ENCODE data around the gene ABAT.

The ABAT gene

DNA sequence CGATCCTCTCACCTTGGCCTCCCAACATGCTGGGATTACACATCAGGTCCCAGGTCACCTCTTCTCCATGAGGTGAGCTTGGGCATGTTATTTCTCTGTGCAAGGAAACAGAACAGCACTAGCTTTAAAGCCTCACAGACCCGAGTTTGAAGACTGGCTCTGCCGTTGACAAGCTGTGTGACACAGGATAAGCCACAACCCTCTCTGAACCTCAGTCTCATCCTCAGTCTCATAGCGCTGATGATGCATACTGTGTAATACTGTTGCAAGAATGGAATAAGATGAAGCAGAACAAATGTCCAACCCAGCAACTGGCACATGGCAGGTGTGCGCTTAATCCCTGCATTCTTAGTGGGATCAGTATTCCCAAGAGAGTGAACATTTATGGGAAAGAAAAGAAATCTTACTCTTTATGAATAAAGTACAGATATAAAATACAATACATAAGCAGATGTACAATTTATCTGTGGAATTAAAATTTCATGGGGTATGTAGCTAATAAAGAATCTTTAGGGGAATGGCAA, 43.5 kb downstream of the ABAT start:
- no peak for DNase-seq (ENCODE audit: low spot score)

DNA sequence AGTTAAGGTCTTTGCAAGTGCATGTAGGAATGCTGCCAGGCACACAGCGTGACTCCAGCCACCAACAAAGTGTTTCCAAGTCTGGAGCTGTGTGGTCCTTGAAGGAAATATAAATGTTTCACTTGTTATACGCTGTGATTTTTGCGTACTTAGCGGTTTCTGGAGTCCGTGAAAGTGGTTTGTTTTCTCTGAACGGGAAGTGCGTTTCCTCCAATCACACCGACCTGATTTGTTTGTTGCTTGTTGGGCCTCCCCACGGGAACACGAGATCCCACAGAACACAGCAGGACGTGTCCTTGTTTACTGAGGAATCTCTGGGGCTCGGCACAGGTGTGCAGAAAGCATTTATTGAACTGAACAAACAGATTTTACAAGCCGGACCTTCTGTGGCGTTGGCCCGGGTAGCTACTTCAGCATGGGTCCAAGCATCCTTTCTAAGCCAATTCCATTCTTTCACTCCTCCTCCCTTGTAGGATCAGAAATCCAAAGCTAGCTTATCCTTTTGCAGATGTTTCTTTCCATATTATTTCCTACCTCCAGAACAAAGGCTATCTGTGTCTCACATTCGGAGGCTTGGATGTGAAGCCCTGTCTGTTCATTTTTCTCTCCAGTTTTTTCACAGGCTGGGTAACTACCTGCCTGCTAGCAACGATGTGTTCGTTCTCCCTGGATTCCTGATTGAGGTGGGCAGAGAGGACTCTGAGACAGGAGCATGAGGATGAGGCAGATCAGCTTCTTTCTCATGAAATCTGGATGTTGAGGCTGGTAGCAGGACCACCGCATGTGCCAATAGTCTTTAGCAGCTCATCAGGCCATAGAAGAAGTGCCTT, 44.6 kb downstream of the ABAT start:
- no peak for DNase-seq (ENCODE audit: low spot score)

DNA sequence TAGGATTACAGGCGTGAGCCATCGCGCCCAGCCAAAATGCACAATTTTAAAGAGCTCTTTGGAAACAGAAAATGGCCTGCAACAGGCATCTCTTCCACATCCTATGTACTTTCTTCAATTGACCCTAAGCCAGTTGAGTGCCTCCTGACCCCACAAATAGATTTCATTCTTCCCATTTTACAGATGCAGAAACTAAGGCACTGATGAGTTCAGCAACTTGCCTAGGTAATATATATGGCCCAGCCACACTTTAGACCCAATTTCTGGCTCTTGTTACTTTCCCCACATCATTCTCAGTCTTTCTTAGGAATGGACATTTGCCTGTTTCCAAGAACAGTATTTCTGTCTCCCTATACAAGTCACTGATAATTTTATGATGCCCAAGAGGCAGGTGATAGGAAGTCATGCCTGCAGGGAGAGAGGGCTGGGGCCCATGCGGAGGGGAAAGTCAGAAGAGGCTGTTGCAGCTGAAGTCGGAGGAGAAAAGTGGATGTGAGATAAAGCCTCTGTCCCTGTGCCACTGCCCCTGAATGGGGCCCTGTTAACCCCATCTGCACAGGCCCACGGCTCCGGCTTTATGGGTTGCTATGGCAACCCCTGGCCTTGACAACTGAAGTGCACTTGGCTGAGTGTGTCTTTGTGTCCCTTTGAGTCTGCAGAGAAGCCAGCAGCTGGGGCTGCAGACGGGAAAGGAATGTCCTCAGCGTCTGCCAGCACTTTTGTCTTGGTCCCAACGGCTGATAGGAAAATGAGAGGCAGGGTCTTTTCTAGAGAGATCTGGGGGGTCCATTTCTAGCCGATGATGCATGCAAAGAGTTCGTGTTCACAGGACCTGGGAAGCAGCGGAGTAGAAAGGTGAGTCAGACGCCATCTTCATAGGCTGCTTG, 45.9 kb downstream of the ABAT start:
- DNase-seq (ENCODE audit: low spot score) = no peak

DNA sequence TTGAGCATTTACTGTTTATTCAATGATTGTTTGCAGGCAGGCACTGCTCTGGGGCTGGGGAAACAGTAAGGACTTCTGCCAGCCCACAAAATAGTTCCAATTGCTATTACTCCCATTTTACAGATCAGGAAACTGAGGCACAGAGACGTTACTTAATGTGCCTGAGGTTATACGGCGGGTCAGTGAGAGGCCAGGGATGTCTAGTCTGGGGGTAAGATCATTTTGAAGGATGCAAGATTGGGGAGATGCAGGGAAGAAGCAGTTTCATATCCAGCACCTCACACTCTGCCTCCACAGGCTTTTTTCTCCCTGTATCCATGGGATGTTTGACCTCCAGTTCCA, 46.5 kb downstream of the ABAT start:
- no peak for DNase-seq (ENCODE audit: low spot score)

DNA sequence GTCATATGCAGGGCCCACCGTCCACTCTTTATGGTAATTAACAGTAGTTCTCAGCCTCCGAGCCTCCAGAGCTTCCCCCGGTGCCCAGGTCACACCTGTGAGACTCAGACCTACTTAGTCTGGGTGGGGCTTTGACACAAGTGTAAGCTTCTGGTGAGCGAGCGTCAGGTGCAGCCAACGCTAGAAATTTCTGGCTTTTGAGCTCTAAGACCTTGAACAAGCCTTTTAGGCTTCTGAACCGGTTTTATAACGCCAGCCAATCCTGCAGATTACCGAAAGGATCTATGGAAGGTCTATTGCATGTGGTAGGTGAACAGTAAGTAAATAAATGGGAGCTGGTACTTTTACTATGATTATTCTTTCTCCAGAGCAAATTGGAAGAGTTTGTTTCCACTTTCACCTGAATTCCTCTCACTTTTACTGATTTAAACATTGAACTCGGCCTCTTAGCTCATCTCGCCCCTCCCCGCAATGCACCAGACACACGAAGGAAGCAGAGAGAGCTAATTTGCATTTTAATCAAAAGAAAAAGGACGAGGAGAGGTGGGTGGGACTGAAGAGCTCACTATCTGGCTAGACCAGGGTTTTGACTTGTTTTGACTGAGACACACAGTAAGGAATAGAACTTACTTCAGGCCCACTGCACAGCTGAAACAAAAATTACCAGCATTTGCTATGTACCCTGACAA, 47.1 kb downstream of the ABAT start:
- no peak for DNase-seq (ENCODE audit: low spot score)

DNA sequence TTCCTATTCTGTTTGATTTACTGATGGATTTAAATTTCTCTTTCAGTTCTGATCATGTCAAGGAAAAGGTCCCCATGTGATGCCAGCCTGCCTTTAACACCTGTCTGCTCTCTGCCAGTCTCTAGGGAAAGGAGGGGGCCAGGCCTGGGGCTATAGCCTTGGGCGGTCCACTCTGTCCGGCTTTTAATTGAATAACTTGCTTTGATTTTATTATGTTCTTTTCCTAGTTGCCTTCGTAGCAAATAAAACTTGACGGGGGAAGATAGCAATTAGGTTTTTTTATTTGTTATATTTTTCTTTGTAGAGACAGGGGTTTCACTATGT, 47.6 kb downstream of the ABAT start:
- no peak for DNase-seq (ENCODE audit: low spot score)

DNA sequence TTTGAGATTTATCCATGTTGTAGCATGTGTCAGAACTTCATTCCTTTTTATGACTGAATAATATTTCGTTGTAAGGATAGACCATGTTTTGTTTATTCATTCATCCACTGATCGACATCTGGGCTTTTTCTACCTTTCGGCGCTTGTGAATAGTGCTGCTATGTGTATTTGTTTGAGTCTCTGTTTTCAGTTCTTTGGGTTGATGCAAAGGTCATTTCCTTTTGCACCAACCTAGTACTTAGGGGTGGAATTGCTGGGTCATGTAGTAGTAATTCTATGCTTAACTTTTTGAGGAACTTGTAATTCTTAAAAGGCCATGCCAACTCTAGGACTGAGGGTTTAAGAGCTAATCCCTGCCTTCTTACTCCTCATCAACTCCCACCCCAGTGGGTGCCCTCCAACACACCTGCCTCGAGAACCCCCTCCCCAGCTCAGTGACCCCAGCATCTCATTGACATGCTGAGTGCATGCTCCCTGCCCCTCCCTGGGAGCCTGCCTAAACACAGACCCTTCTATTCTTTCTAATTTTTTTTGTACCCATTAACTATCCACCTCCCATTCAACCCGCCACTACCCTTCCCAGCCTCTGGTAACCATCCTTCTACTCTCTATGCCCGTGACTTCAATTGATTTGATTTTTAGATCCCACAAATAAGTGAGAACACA, 51.2 kb downstream of the ABAT start:
- no peak for DNase-seq (ENCODE audit: low spot score)

DNA sequence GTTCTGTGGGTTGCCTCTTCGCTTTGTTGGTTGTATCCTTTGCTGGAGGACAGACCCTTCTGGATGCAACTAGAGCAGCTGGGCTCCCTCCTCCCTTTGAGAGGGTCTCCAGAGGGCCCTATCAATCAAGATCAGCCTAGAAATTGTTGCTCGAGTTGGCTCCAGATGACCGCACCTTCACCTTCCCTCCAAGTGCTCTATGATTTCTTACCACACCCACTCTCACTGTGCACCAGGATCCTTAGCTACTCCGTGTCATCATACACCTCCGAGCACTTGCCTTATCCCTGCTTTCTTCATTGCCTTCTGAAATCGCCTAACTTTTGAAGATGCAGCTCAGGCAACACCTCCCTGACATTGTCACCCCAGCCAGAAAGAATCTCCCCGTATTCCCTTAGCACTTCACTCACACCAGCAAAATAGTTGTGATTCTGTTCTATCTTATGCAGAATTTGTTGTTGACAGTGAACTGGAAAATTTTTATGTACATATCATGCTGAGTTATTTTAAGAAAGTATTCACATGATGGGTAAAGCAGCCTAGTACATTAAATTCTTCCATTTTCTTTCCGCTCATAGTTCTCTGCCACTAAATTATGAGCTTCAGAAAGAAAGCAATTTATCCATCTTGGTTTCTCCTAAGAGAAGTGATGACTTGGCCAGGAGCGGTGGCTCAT, 52.9 kb downstream of the ABAT start:
- DNase-seq (ENCODE audit: low spot score) = no peak

DNA sequence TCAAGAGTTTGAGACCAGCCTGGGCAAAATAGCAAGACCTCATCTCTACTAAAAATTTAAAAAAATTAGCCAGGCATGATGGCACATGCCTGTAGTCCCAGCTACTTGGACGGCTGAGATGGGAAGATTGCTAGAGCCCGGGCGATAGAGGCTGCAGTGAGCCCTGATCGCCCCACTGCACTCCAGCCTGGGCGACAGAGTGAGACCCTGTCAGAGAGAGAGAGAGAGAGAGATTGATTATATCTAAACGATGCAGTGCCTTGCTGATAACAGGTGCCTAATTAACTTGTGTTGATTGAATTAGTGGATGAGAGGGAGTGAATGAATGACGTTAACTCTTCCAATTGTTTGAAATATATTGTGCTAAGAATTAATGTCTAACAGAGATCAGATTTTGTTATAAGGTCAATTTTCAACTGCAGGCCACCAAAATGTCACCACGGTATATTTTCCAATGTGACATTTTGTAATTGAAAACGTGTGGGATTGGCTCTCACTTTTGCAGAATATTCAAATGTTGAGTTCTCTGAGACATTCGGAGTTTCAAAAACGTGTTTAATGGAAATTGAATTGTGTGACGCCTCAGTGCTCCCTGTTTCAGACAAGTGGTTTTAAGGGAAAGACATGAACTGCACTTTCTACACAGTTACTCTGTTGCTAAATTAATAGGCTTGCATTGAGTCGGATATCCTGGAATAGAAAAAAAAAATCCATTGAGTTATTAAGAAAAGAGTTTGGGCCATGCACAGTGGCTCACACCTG, 53.6 kb downstream of the ABAT start:
- no peak for DNase-seq (ENCODE audit: low spot score)

DNA sequence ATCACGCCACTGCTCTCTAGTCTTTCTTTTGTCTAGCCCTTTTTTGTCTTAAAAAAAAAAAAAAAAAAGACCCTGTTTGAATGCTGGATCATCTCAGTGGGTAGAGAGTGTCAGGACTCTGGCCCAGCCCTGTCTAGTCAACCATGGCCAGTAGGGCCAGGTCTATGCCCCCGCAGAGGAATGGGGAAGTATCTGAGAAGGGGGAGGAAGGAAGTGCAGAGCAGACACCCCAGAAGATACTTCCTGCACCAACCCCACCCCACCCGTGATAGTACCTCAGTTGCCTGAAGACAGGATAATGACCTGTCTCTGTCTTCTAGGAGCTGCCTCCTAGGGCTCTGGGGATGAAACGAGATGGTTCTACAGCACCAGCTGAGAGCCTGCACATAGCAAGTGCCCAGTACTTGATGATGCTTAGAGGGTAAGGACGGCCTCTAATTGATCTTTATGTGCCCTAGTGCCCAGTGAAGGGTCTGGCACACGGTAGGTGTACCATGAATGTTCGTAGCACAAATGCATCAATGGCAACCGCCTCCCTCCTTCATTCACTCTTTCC, 55.4 kb downstream of the ABAT start:
- DNase-seq (ENCODE audit: low spot score) = no peak

DNA sequence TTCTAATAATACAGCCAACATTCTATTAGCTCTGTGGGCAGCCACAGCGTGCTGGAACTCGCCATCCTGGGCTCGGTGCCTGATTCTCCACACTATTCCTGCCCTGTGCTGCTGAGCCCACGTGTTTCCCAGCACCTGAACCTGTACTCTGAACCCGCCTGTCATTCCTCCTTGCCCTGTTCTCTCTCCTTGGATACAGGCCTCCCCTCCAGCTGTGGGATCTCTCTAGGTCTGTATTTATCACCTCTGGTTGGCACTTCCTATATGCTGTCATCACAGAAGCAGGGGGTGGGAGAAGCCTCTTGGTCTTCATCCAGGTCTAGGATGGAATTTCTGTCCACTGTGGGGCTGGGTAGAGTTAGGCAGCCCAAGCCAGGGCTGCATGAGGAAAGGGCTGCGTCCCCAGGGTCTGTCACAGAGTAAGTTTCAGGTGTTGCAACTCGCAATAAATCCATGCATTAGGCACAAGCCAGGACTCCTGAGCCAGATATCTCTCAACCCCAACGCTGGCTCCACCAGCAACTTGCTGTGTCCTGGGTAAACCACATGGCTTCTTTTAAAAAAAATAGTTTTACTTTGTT, 56.0 kb downstream of the ABAT start:
- DNase-seq (ENCODE audit: low spot score) = no peak

DNA sequence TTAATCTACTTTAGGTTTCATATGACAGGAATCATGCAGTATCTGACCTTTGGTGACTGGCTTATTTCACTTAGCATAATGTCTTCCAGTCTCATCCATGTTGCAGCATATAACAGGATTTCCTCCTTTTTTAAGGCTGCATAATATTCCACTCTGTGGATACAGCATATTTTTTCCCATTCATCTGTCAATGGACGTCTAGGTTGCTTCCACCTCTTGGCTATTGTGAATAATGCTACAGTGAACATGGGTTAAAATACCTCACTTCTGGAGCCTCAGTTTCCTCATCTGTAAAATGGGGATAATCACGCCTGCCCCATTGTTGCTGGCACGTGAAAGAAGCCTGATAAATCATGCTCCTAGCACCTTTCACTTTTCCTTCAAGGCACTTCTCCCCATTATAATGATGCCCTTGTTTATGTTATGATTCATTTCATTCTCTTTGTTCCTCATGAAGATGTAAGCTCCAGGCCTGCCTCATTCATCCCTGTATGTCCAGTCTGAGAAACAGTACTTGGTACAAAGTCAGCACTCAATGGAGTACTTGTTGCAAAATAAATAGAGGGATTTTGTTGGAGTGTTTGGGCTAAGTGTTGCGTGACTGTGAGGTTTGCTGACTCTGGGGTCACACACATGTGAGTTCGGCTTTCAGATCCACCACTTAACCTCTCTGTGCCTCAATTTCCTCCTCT, 59.6 kb downstream of the ABAT start:
- DNase-seq (ENCODE audit: low spot score) = no peak

DNA sequence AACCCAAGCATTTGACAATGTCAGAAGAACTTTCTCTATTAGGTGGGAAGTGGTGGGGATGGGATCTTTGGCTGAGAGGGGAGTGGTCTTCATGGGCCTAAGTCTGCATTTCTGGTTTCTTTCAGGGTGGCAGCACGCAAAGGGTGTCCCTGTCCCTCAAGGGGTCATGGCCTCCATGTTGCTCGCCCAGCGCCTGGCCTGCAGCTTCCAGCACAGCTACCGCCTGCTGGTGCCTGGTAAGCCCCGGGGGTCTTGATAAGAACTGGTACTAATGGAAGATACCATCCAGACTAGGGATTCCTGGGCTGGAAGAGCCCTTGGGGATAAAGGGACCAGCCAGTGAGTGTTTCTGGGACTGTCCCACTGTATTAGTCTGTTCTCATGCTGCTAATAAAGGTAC, 61.2 kb downstream of the ABAT start:
- no peak for DNase-seq (ENCODE audit: low spot score)

DNA sequence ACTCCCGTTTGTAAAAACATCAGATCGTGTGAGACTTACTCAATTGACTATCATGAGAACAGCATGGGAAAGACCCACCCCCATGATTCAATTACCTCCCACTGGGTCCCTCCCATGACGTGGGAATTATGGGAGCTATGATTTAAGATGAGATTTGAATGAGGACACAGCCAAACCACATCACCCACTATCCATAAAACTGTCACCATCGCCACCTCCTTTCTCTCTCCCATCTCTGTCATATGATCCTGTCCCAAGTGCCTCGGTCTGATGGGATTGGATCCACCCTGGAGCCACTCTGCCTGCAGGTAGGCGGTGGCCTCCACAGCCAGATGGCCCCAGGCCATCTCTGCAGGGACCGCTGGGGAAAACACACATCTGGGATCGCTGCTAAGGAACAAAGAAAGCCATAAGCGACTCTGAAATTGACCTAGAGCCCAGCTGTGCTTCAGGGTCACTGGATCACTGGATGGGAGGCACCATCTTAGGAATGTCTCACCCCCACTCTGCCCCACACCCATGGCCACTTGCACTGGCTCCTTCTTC, 61.8 kb downstream of the ABAT start:
- DNase-seq (ENCODE audit: low spot score) = no peak

DNA sequence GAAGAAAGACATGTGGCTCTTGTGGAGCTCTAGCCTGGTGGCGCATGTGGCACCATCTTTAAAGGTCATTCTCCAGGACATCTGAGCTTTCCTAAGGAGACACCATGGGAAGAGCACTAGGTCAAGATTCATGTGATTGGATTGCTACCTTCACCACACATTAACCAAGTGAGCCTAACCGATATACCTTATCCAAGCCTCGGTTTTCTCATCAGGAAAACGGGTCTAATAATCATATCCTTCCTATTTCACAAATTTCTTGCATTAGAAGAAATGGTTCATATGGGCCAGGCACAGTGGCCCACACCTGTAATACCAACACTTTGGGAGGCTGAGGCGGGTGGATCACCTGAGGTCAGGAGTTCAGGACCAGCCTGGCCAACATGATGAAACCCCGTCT, 64.7 kb downstream of the ABAT start:
- DNase-seq (ENCODE audit: low spot score) = no peak

DNA sequence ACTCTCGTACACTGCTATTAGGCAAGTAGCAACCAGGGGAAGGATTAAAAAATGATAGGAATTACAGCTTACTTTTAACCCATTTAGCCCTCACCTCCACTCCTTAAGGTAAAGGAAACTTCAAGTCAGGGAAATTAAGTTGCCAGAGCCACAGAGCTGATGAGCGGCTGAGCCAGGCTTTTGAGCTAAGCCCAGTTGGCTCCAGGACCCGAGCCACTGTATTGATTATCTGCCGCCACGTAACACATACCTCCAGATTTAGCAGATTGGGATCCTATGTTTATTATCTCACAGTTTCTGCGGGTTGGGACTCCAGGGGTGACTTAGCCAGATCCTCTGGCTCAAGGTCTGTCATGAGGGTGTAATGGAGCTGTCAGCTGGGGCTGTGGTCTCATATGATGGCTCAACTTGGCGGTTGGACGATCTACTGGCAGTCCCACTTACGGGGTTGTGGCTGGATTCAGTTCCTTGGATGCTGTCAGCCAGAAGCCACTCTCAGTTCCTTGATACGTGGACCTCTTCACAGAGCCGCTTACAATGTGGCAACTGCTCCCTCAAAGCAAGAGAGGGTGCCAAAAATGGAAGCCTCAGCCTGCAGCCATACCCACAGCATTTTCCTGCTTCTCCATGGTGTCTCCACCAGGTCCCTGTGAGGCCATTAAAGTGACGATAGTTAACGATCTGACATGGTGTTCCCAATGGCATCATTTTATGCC, 65.7 kb downstream of the ABAT start:
- DNase-seq (ENCODE audit: low spot score) = no peak

DNA sequence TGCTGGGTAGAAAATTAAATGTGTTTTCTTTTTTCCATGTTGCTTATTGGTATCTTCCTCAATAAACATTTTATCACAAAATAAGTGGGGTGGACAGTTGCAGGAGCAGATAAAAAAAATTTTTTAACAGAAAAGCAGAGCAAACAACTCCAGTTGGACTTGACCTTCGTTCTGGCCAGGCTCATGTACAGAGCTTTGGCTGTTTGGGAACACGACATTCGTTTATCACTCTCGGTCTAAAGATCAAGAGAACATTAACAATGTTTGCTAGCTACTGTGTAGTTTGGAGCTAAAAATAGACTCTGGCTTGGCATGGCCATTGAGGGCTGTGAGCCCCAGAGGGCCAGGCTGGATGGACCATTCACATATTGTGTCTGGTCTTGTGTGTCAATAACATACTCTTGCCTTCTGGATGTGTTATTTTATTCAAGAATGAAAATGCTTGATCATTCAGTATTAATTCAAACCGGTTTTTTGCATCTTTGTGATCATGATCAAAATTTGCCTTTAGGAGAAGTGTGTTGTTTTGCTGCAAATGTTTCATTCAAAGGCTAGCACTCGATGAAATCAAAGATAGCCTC, 66.4 kb downstream of the ABAT start:
- DNase-seq (ENCODE audit: low spot score) = no peak

DNA sequence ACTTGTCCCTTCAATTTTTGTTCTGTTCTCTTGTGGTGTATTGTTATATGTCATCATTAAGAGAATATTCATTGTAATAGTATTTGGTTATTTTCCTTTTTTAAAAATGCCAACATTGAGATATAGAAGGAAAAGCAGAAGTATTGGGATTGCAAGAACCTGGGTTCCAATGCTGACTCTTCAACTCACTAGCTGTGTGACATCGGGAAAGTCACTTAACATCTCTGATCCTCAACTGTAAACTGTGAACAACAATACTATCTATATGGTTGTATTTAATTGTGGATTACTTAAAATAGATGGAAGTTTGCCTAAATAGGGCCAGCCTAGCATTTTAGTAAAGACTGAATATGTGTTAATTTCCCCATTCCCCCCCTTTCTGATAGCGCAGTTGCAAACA, 67.2 kb downstream of the ABAT start:
- no peak for DNase-seq (ENCODE audit: low spot score)

All from kidney capillary endothelial cell (primary cell).